ENCODE results near the gene CACNB1. TPM values are rescaled to one million over a fixed set of nuclear protein-coding genes. Genes with fewer than 3 reads are reported as not detected.

Gene CACNB1
- total RNA-seq, 1 experiment from 2014 or later: 6.6 TPM

- CTCF ChIA-PET: interaction anchor here (0.8 to 1.4 kb wide), 2 partner anchors 28 to 198 kb away, joined by 3 read pairs; no protein-coding TSS in a partner anchor
- peaks cover 6% of the 10 kb centered on the region for H3K4me1 Mint-ChIP-seq (ENCODE audit: insufficient read depth, unreplicated experiment)
- no peak overlapping the region for H3K4me3 Mint-ChIP-seq (ENCODE audit: unreplicated experiment)
- no peak for DNase-seq (ENCODE audit: unreplicated experiment)
- H3K27me3 Mint-ChIP-seq (ENCODE audit: insufficient read depth, unreplicated experiment): no peaks in the 10 kb centered on the region
- POLR2A ChIA-PET: no interaction called here
- H3K27ac Mint-ChIP-seq (ENCODE audit: low read depth, unreplicated experiment): no peak overlapping the region
- no peaks in the 10 kb centered on the region for H3K9me3 Mint-ChIP-seq (ENCODE audit: unreplicated experiment)
- peaks cover 43% of the 10 kb centered on the region for H3K36me3 Mint-ChIP-seq (ENCODE audit: insufficient read depth, unreplicated experiment)
- no TSS peak for BruUV-seq (replicated peaks)
- no peak for TF ChIP-seq CTCF (IDR thresholded peaks at IDR 0.05; ENCODE audit: unreplicated experiment)
- intact Hi-C loops (cut with micrococcal nuclease): no loop called here
Observed at GRCh38 chr17:39181303-39181702, 16.2 kb downstream of the CACNB1 start.

GRCh38 chr17:39178536-39178935 lies 18.9 kb downstream of the CACNB1 start:
- peak overlapping the region; percentile 71 for H3K27ac Mint-ChIP-seq (ENCODE audit: low read depth, unreplicated experiment)
- CTCF ChIA-PET: interaction anchor here (0.8 to 6.6 kb wide), 4 partner anchors 14 to 35 kb away, joined by 3 to 44 read pairs (median 4); partner anchors contain the start of gene ARL5C

GRCh38 chr17:39177256-39177655 lies 20.2 kb downstream of the CACNB1 start:
- CTCF ChIA-PET: interaction anchor here (1.0 to 6.6 kb wide), 2 partner anchors 13 to 19 kb away, joined by 4 to 44 read pairs; partner anchors contain the start of gene ARL5C

More at GRCh38 chr17:39178536-39178935, 18.9 kb downstream of the CACNB1 start:
- BruUV-seq (replicated peaks): no TSS peak
- Mint-ChIP-seq H3K4me1 (ENCODE audit: insufficient read depth, unreplicated experiment) (peaks cover 6% of the 10 kb centered on the region), H3K36me3 (ENCODE audit: insufficient read depth, unreplicated experiment) (peaks cover 34% of the 10 kb centered on the region), H3K9me3 (ENCODE audit: unreplicated experiment) (no peaks in the 10 kb centered on the region), H3K4me3 (ENCODE audit: unreplicated experiment) (no peak overlapping the region), H3K27me3 (ENCODE audit: insufficient read depth, unreplicated experiment) (no peaks in the 10 kb centered on the region)
- POLR2A ChIA-PET: interaction anchor here (1.0 to 2.9 kb wide), 2 partner anchors 11 to 21 kb away, joined by 3 to 8 read pairs; partner anchors contain the start of gene RPL19
- intact Hi-C loops (cut with micrococcal nuclease): no loop called here
- TF ChIP-seq CTCF (IDR thresholded peaks at IDR 0.05; ENCODE audit: unreplicated experiment): no peak
- DNase-seq (ENCODE audit: unreplicated experiment): peak; percentile 61

GRCh38 chr17:39175695-39176093 lies 21.8 kb downstream of the CACNB1 start:
- intact Hi-C loops (cut with micrococcal nuclease): no loop called here
- no peaks in the 10 kb centered on the region for H3K27me3 Mint-ChIP-seq (ENCODE audit: insufficient read depth, unreplicated experiment)
- peaks cover 6% of the 10 kb centered on the region for H3K4me1 Mint-ChIP-seq (ENCODE audit: insufficient read depth, unreplicated experiment)
- DNase-seq (ENCODE audit: unreplicated experiment): no peak
- TF ChIP-seq CTCF (IDR thresholded peaks at IDR 0.05; ENCODE audit: unreplicated experiment): no peak
- no peak overlapping the region for H3K27ac Mint-ChIP-seq (ENCODE audit: low read depth, unreplicated experiment)
- POLR2A ChIA-PET: no interaction called here
- no peak overlapping the region for H3K4me3 Mint-ChIP-seq (ENCODE audit: unreplicated experiment)
- peaks cover 27% of the 10 kb centered on the region for H3K36me3 Mint-ChIP-seq (ENCODE audit: insufficient read depth, unreplicated experiment)
- H3K9me3 Mint-ChIP-seq (ENCODE audit: unreplicated experiment): no peaks in the 10 kb centered on the region
- no TSS peak for BruUV-seq (replicated peaks)
- CTCF ChIA-PET: interaction anchor here (0.6 to 6.6 kb wide), 12 partner anchors 11 to 439 kb away, joined by 3 to 44 read pairs (median 4); partner anchors contain the start of genes ARL5C and STAC2

More at GRCh38 chr17:39177256-39177655, 20.2 kb downstream of the CACNB1 start:
- no peak for DNase-seq (ENCODE audit: unreplicated experiment)
- H3K27ac Mint-ChIP-seq (ENCODE audit: low read depth, unreplicated experiment): no peak overlapping the region
- POLR2A ChIA-PET: interaction anchor here (2.9 kb wide), 1 partner anchor 23 kb away, joined by 8 read pairs; the partner anchor contains the start of gene RPL19
- H3K9me3 Mint-ChIP-seq (ENCODE audit: unreplicated experiment): no peaks in the 10 kb centered on the region
- no peaks in the 10 kb centered on the region for H3K27me3 Mint-ChIP-seq (ENCODE audit: insufficient read depth, unreplicated experiment)
- H3K4me3 Mint-ChIP-seq (ENCODE audit: unreplicated experiment): no peak overlapping the region
- intact Hi-C loops (cut with micrococcal nuclease): no loop called here
- no TSS peak for BruUV-seq (replicated peaks)
- no peak for TF ChIP-seq CTCF (IDR thresholded peaks at IDR 0.05; ENCODE audit: unreplicated experiment)
- peaks cover 6% of the 10 kb centered on the region for H3K4me1 Mint-ChIP-seq (ENCODE audit: insufficient read depth, unreplicated experiment)
- peaks cover 27% of the 10 kb centered on the region for H3K36me3 Mint-ChIP-seq (ENCODE audit: insufficient read depth, unreplicated experiment)

Data from MCF 10A (cell line).